Activated T-cell treated with anti-CD3 and anti-CD28 coated beads, Interleukin-2, amount 50 U/mL, for 4 hours (primary cell): Measurements from ENCODE around the gene AGBL4. TPM values are rescaled to one million over a fixed set of nuclear protein-coding genes. Genes with fewer than 3 reads are reported as not detected.

Experiments used
- ATAC-seq, 2 donors: fragments of 200-7000 bp; cut with Tn5 transposase; one replicate each; pipeline ENCODE4 v1.10.0; 2021
- DNase-seq: peaks from one replicate; pipeline ENCODE4 v3.0.0-alpha.2; 2020
- H3K27me3 Mint-ChIP-seq: one replicate; pipeline ENCODE4 v1.8.0; 2021; ENCODE audit warnings: low read depth, mixed read lengths
- H3K36me3 Mint-ChIP-seq: one replicate; pipeline ENCODE4 v1.8.0; 2022; ENCODE audit warnings: mixed read lengths; ENCODE audit not compliant: insufficient read depth
- H3K4me1 Mint-ChIP-seq: one replicate; pipeline ENCODE4 v1.8.0; 2021; ENCODE audit warnings: low read depth, mixed read lengths
- H3K4me3 Mint-ChIP-seq: one replicate; pipeline ENCODE4 v1.8.0; 2021; ENCODE audit warnings: mild to moderate bottlenecking, moderate library complexity, mixed read lengths
- H3K9me3 Mint-ChIP-seq: one replicate; pipeline ENCODE4 v1.8.0; 2021; ENCODE audit warnings: mixed read lengths
- total RNA-seq, 3 donors: library from RNA; stranded (reverse); gene quantifications; one replicate each; pipeline ENCODE4 v1.2.1, GENCODE V29; 2021

The AGBL4 gene
- total RNA-seq, 3 donors from 2014 or later: not detected

GRCh38 chr1:48693674-48694320, 1330.0 kb downstream of the AGBL4 start:
- Mint-ChIP-seq H3K9me3 (no peaks in the 10 kb centered on the region), H3K27me3 (peaks cover 3% of the 10 kb centered on the region), H3K4me3 (no peak overlapping the region), H3K36me3 (no peaks in the 10 kb centered on the region), H3K4me1 (no peaks in the 10 kb centered on the region)
- DNase-seq (no peak), ATAC-seq (no peak)

DNA sequence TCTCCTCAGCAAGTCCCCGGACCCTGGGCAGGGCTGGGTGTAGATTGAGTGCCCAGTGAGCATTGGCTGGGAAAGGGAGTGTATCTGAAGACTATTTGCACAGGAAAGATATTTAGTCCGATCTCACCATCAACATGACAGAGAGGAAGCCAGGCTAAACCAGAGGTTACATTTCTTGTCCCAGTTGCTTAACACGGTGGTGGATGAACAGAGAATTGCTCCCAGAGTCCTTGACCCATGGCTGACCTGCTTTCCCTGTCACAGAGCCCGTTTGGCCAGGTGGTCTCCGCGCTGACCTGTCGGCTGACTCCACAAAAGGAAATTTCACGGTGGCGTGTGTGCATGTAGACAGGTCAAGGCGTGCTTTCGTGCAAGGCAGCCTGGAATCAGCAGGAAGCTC, 1330.6 kb downstream of the AGBL4 start:
- ATAC-seq (no peak), DNase-seq (no peak)
- Mint-ChIP-seq H3K36me3 (no peaks in the 10 kb centered on the region), H3K4me3 (no peak overlapping the region), H3K9me3 (no peaks in the 10 kb centered on the region), H3K27me3 (peaks cover 3% of the 10 kb centered on the region), H3K4me1 (no peaks in the 10 kb centered on the region)

DNA sequence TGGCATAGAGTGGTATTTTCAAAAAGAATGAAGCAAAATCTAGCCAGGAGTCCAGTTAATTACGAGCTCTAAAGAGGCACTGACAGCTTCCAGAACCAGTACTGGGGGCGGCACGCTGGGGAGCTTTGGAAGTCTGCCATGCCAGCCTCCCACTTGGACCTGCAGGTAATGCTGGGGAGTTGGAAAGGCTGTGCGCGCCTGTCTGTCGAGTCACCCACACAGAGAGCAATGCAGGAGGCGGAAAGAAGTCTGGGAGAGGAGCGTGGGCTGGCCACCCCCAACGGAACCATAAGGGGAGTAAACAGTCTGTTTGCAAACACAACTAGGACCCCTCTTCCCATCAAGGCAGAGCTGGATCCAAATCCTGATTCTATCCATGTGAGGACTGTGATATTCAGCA, 1331.5 kb downstream of the AGBL4 start:
- Mint-ChIP-seq H3K9me3 (no peaks in the 10 kb centered on the region), H3K4me3 (no peak overlapping the region), H3K27me3 (peaks cover 3% of the 10 kb centered on the region), H3K36me3 (no peaks in the 10 kb centered on the region), H3K4me1 (no peaks in the 10 kb centered on the region)
- DNase-seq (no peak), ATAC-seq (no peak)

DNA sequence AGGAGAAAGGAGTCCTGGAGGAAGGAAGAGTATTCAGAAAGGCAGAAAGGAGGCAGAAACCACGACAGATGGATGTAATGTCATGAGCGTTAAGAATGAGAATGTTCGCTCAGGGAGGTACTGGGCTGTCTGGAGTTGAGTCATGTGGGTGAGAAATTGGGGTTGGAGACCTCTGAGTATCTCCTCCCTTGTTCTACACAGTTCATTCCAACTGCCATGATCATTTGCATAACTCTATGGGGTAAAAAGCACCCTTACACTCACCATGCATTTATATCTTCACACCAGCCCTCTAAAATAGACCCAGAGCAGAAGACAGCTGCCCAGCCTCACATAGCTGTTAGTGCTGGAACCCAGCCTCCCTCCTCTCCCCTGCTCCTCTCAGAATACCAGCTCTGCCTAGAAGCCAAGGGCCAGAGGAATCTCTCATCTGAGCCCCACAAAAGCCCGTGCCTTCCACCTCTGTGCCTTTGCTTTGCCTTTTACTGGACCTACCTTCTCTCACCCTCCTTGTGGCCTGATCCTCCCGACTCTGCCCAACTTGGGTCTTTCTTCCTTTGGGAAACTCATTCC, 1332.2 kb downstream of the AGBL4 start:
- no peaks in the 10 kb centered on the region for H3K9me3 Mint-ChIP-seq
- ATAC-seq (no peak), DNase-seq (no peak)
- H3K36me3 Mint-ChIP-seq: no peaks in the 10 kb centered on the region
- H3K4me1 Mint-ChIP-seq: no peaks in the 10 kb centered on the region
- H3K4me3 Mint-ChIP-seq: no peak overlapping the region
- H3K27me3 Mint-ChIP-seq: no peaks in the 10 kb centered on the region

- ATAC-seq: no peak
Measured at GRCh38 chr1:48688102-48688760, 1335.5 kb downstream of the AGBL4 start.

GRCh38 chr1:48687282-48688045, 1336.3 kb downstream of the AGBL4 start:
- ATAC-seq: no peak
- Mint-ChIP-seq H3K4me3 (no peak overlapping the region), H3K4me1 (no peaks in the 10 kb centered on the region), H3K9me3 (no peaks in the 10 kb centered on the region), H3K27me3 (no peaks in the 10 kb centered on the region), H3K36me3 (no peaks in the 10 kb centered on the region)
- no peak for DNase-seq

More at GRCh38 chr1:48688102-48688760, 1335.5 kb downstream of the AGBL4 start:
- Mint-ChIP-seq H3K4me3 (no peak overlapping the region), H3K9me3 (no peaks in the 10 kb centered on the region), H3K4me1 (no peaks in the 10 kb centered on the region), H3K36me3 (no peaks in the 10 kb centered on the region), H3K27me3 (no peaks in the 10 kb centered on the region)
- no peak for DNase-seq

- H3K4me3 Mint-ChIP-seq: no peak overlapping the region
- no peaks in the 10 kb centered on the region for H3K9me3 Mint-ChIP-seq
- H3K4me1 Mint-ChIP-seq: no peaks in the 10 kb centered on the region
- H3K36me3 Mint-ChIP-seq: no peaks in the 10 kb centered on the region
- no peak for ATAC-seq
- no peak for DNase-seq
- no peaks in the 10 kb centered on the region for H3K27me3 Mint-ChIP-seq
Measured at GRCh38 chr1:48686159-48686558, 1337.6 kb downstream of the AGBL4 start.

DNA sequence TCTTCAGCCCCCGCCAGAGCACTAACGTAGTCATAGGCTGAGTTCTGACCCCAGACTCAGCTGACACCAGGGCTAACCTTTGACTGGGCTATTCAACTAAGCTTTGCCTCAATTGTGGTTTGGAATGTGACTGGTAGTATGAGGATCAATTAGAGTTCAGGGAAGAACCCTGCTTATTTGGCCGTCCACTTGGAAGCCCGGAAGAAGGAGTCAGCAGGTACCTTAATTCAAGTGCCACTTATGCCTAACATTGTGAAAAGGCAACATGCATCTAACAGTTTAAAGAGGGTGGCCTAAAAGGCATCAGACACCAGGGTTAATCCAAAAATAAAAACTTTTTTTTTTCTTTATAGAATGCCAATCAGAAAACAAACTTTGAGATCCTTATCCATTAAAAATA, 1339.4 kb downstream of the AGBL4 start:
- H3K36me3 Mint-ChIP-seq: no peaks in the 10 kb centered on the region
- H3K9me3 Mint-ChIP-seq: no peaks in the 10 kb centered on the region
- no peak overlapping the region for H3K4me3 Mint-ChIP-seq
- no peaks in the 10 kb centered on the region for H3K4me1 Mint-ChIP-seq
- no peaks in the 10 kb centered on the region for H3K27me3 Mint-ChIP-seq
- DNase-seq: no peak
- no peak for ATAC-seq

DNA sequence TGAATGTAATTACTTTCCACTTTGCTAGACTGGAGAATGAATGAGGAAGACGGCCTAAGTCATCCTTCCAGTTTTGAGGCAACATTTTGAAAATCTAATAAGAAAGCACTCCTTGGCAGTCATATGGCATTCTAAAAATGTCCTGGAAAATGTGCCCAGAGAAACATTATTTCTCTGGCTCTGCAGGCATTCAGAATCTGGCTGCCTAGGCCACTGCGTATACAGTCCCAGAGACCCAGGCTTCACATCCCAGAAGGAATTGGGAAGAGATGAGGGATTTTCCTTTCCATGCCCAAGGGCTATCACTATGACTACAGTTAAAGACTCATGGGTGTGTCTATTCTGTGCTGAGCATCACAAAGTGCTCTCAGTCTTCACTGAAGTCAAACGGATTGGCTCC, 1339.9 kb downstream of the AGBL4 start:
- no peak overlapping the region for H3K4me3 Mint-ChIP-seq
- DNase-seq: no peak
- no peak for ATAC-seq
- H3K9me3 Mint-ChIP-seq: no peaks in the 10 kb centered on the region
- peaks cover under 1% of the 10 kb centered on the region for H3K27me3 Mint-ChIP-seq
- H3K36me3 Mint-ChIP-seq: no peaks in the 10 kb centered on the region
- no peaks in the 10 kb centered on the region for H3K4me1 Mint-ChIP-seq

- no peak for DNase-seq
- no peak overlapping the region for H3K4me3 Mint-ChIP-seq
- H3K4me1 Mint-ChIP-seq: no peaks in the 10 kb centered on the region
- H3K27me3 Mint-ChIP-seq: peaks cover 6% of the 10 kb centered on the region
- ATAC-seq: no peak
- H3K36me3 Mint-ChIP-seq: no peaks in the 10 kb centered on the region
- H3K9me3 Mint-ChIP-seq: no peaks in the 10 kb centered on the region
Measured at GRCh38 chr1:48681476-48682305, 1342.1 kb downstream of the AGBL4 start.

GRCh38 chr1:48680411-48681035, 1343.2 kb downstream of the AGBL4 start:
- no peaks in the 10 kb centered on the region for H3K9me3 Mint-ChIP-seq

GRCh38 chr1:48679859-48680258, 1343.9 kb downstream of the AGBL4 start:
- no peaks in the 10 kb centered on the region for H3K36me3 Mint-ChIP-seq
- no peaks in the 10 kb centered on the region for H3K9me3 Mint-ChIP-seq
- no peak overlapping the region for H3K4me3 Mint-ChIP-seq
- H3K4me1 Mint-ChIP-seq: no peaks in the 10 kb centered on the region
- no peak for DNase-seq
- peaks cover 9% of the 10 kb centered on the region for H3K27me3 Mint-ChIP-seq
- no peak for ATAC-seq

More at GRCh38 chr1:48680411-48681035, 1343.2 kb downstream of the AGBL4 start:
- H3K36me3 Mint-ChIP-seq: no peaks in the 10 kb centered on the region
- DNase-seq: no peak
- H3K27me3 Mint-ChIP-seq: peaks cover 6% of the 10 kb centered on the region
- H3K4me3 Mint-ChIP-seq: no peak overlapping the region
- no peaks in the 10 kb centered on the region for H3K4me1 Mint-ChIP-seq
- ATAC-seq: no peak

- Mint-ChIP-seq H3K36me3 (no peaks in the 10 kb centered on the region), H3K4me1 (no peaks in the 10 kb centered on the region), H3K27me3 (peaks cover 13% of the 10 kb centered on the region), H3K4me3 (no peak overlapping the region), H3K9me3 (no peaks in the 10 kb centered on the region)
- ATAC-seq: no peak
- DNase-seq: no peak
Measured at GRCh38 chr1:48678710-48679505, 1344.8 kb downstream of the AGBL4 start.
